ENCODE measurements around the gene FKBP2.

- TF ChIP-seq CTCF (IDR thresholded peaks at IDR 0.05) = no peak
- TF ChIP-seq POLR2A (IDR thresholded peaks at IDR 0.05) = no peak
- TF ChIP-seq POLR2AphosphoS5 (IDR thresholded peaks at IDR 0.05; ENCODE audit: insufficient read depth in 1 of 2, low read depth in 1 of 2) = no peak
Measured at GRCh38 chr11:64262271-64263002, 21.5 kb downstream of the FKBP2 start.
